Hepatocyte (in vitro differentiated cells): ENCODE measurements around the gene CDK14. TPM values are rescaled to one million over a fixed set of nuclear protein-coding genes. Genes with fewer than 3 reads are reported as not detected.

Experiments
- DNase-seq: peaks from one replicate; pipeline ENCODE4 v3.0.0-alpha.2; 2016; ENCODE audit warnings: low spot score
- H2AFZ ChIP-seq: fragments of 200-600 bp; sonication (generic); 2 replicates; pipeline ENCODE4 v1.6.0; 2016; ENCODE audit warnings: antibody characterized with exemption, mild to moderate bottlenecking
- H3K27ac ChIP-seq: fragments of 200-600 bp; sonication (generic); 2 replicates; pipeline ENCODE4 v1.5.1; 2016; ENCODE audit warnings: mild to moderate bottlenecking
- H3K27me3 ChIP-seq: fragments of 200-600 bp; sonication (generic); 2 replicates; pipeline ENCODE4 v1.6.1; 2016
- H3K36me3 ChIP-seq: fragments of 200-600 bp; sonication (generic); replicated peaks from 2 replicates; pipeline ENCODE4 v1.5.1; 2016; ENCODE audit warnings: low read depth; ENCODE audit not compliant: insufficient read depth
- H3K4me1 ChIP-seq: fragments of 200-600 bp; sonication (generic); 2 replicates; pipeline ENCODE4 v1.5.1; 2016; ENCODE audit warnings: mild to moderate bottlenecking, moderate library complexity; ENCODE audit not compliant: insufficient read depth
- H3K4me2 ChIP-seq: fragments of 200-600 bp; sonication (generic); 2 replicates; pipeline ENCODE4 v1.6.0; 2016
- H3K4me3 ChIP-seq: fragments of 200-600 bp; sonication (generic); 2 replicates; pipeline ENCODE4 v1.5.1; 2016; ENCODE audit warnings: mild to moderate bottlenecking
- H3K79me2 ChIP-seq: fragments of 200-600 bp; sonication (generic); 2 replicates; pipeline ENCODE4 v1.6.0; 2017; ENCODE audit warnings: mild to moderate bottlenecking
- H3K9me2 ChIP-seq: fragments of 200-600 bp; sonication (generic); replicated peaks from 2 replicates; pipeline ENCODE4 v1.6.0; 2017; ENCODE audit warnings: mild to moderate bottlenecking; ENCODE audit not compliant: insufficient read depth
- H3K9me3 ChIP-seq: fragments of 200-600 bp; sonication (generic); 2 replicates; pipeline ENCODE4 v1.5.1; 2016; ENCODE audit warnings: low read depth, mild to moderate bottlenecking
- H4K20me1 ChIP-seq: fragments of 200-600 bp; sonication (generic); 2 replicates; pipeline ENCODE4 v1.6.0; 2016; ENCODE audit warnings: mild to moderate bottlenecking; ENCODE audit not compliant: insufficient read depth, poor library complexity, severe bottlenecking
- CTCF ChIP-seq: fragments of 200-600 bp; sonication (generic); IDR thresholded peaks from 2 replicates; pipeline ENCODE4 v1.5.1; 2016; ENCODE audit warnings: antibody characterized with exemption, mild to moderate bottlenecking; ENCODE audit not compliant: poor library complexity
- EZH2 ChIP-seq: fragments of 200-600 bp; sonication (generic); IDR thresholded peaks from 2 replicates; pipeline ENCODE4 v1.6.1; 2016; ENCODE audit warnings: antibody characterized with exemption, mild to moderate bottlenecking, borderline replicate concordance
- EZH2phosphoT487 ChIP-seq: fragments of 200-600 bp; sonication (generic); IDR thresholded peaks from one replicate; pipeline ENCODE4 v1.6.1; 2018; ENCODE audit warnings: antibody characterized with exemption, mild to moderate bottlenecking, low read depth, moderate library complexity; ENCODE audit not compliant: unreplicated experiment, severe bottlenecking
- WGBS: methylation state at CpG from one replicate; pipeline ENCODE4 v1.1.6; 2016; ENCODE audit warnings: low lambda C conversion rate; ENCODE audit errors: missing lambda C conversion rate; 5-methylcytosine and 5-hydroxymethylcytosine counted together
- polyA plus RNA-seq: library from polyadenylated mRNA; unstranded; fragments of >200 nt; fragmentation: Nextera tagmentation; extraction: Ambion mirVana; gene quantifications from 2 replicates; pipeline ENCODE4 v1.2.1, GENCODE V29; 2016
- total RNA-seq: library from RNA; depleted of rRNA; stranded (reverse); fragments of >200 nt; gene quantifications from 2 replicates; pipeline ENCODE4 v1.2.3, GENCODE V29; 2014

Gene CDK14
- total and polyA plus RNA-seq, 2 experiments from 2014 or later, result 8.6 to 23.5 TPM

- Histone ChIP-seq H2AFZ (no peak overlapping the region), H3K4me3 (no peak overlapping the region), H3K27ac (no peak overlapping the region), H3K4me1 (no peaks in the 10 kb centered on the region), H3K36me3 (no peaks in the 10 kb centered on the region), H3K27me3 (no peaks in the 10 kb centered on the region), H3K9me2 (no peaks in the 10 kb centered on the region), H3K9me3 (no peaks in the 10 kb centered on the region), H3K4me2 (no peak overlapping the region), H3K79me2 (no peaks in the 10 kb centered on the region), H4K20me1 (no peaks in the 10 kb centered on the region)
- DNase-seq, result no peak
- 89% methylated on average over 3 of the region's 3 CpGs for WGBS
- TF ChIP-seq EZH2phosphoT487 (no peak), CTCF (no peak), EZH2 (no peak)
Observed at GRCh38 chr7:90903841-90904240, 307.7 kb downstream of the CDK14 start.

- 96% methylated on average over 4 of the region's 4 CpGs for WGBS
- no peak overlapping the region for H3K27ac ChIP-seq
- H4K20me1 ChIP-seq, result no peaks in the 10 kb centered on the region
- no peak for DNase-seq
- H3K4me3 ChIP-seq, result no peak overlapping the region
- H3K79me2 ChIP-seq, result no peaks in the 10 kb centered on the region
- no peaks in the 10 kb centered on the region for H3K36me3 ChIP-seq
- H2AFZ ChIP-seq, result no peak overlapping the region
- no peaks in the 10 kb centered on the region for H3K4me1 ChIP-seq
- no peaks in the 10 kb centered on the region for H3K27me3 ChIP-seq
- H3K9me2 ChIP-seq, result no peaks in the 10 kb centered on the region
- H3K9me3 ChIP-seq, result no peaks in the 10 kb centered on the region
- H3K4me2 ChIP-seq, result no peak overlapping the region
- no peak for TF ChIP-seq CTCF
- TF ChIP-seq EZH2, result no peak
- TF ChIP-seq EZH2phosphoT487, result no peak
Observed at GRCh38 chr7:90910136-90910535, 314.0 kb downstream of the CDK14 start.

- Histone ChIP-seq H3K36me3 (no peaks in the 10 kb centered on the region), H3K4me3 (no peak overlapping the region), H3K27me3 (no peaks in the 10 kb centered on the region), H3K9me3 (no peaks in the 10 kb centered on the region), H3K27ac (no peak overlapping the region), H3K4me2 (no peak overlapping the region), H2AFZ (no peak overlapping the region), H3K79me2 (no peaks in the 10 kb centered on the region), H3K9me2 (no peaks in the 10 kb centered on the region), H4K20me1 (no peaks in the 10 kb centered on the region), H3K4me1 (no peaks in the 10 kb centered on the region)
- WGBS, result 82% methylated on average over 4 of the region's 4 CpGs
- DNase-seq, result no peak
- TF ChIP-seq EZH2 (no peak), CTCF (no peak), EZH2phosphoT487 (no peak)
Observed at GRCh38 chr7:90916319-90916718, 320.2 kb downstream of the CDK14 start.

- no peak overlapping the region for H2AFZ ChIP-seq
- H3K27ac ChIP-seq, result no peak overlapping the region
- no peak for TF ChIP-seq EZH2phosphoT487
- no peaks in the 10 kb centered on the region for H3K9me3 ChIP-seq
- H3K4me3 ChIP-seq, result no peak overlapping the region
- no peaks in the 10 kb centered on the region for H3K4me1 ChIP-seq
- no peak overlapping the region for H3K4me2 ChIP-seq
- no peaks in the 10 kb centered on the region for H4K20me1 ChIP-seq
- H3K27me3 ChIP-seq, result no peaks in the 10 kb centered on the region
- no peaks in the 10 kb centered on the region for H3K9me2 ChIP-seq
- DNase-seq, result no peak
- H3K36me3 ChIP-seq, result no peaks in the 10 kb centered on the region
- WGBS, result 93% methylated on average over 4 of the region's 4 CpGs
- H3K79me2 ChIP-seq, result no peaks in the 10 kb centered on the region
Observed at GRCh38 chr7:90917539-90917938, 321.4 kb downstream of the CDK14 start.
